Measurements from ENCODE around the gene SMAD4. TPM values are rescaled to one million over a fixed set of nuclear protein-coding genes. Genes with fewer than 3 reads are reported as not detected.
"Not testable (repeated sequence)": the region's sequence is repeated elsewhere in the genome, so short reads cannot be mapped to it uniquely, and the experiment has no call there.

The SMAD4 gene
- total RNA-seq, 1 experiment from 2014 or later = 48.8 TPM

DNA sequence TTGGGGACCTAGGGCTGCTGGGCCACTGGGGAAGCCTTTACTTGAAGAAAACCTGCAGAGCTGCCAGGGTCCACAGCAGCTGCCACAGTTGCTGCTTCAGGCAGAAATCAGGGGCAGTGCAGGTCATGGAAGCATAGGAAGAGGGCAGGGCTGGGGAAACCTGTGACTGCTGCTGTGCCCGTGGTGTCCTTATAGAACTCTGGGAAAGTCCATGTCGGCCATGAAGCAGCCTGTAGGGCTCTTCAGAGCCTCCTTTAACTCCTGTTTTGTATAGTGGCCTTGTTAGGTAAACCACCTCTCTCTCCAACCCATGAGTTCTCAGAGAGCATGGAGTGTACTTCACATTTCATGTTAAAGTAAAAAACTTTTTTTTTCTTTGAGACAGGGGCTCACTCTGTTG is 62.1 kb downstream of the SMAD4 start:
- no peak for DNase-seq
- BruUV-seq (replicated peaks) = no TSS peak

GRCh38 chr18:51092967-51093366 is 63.0 kb downstream of the SMAD4 start:
- DNase-seq; POLR2A ChIA-PET; H3K27me3 ChIP-seq (replicated peaks; ENCODE audit: control insufficient read depth, insufficient read depth, low read length); H3K27ac Mint-ChIP-seq (ENCODE audit: unreplicated experiment); H3K27me3 Mint-ChIP-seq (ENCODE audit: insufficient read depth, unreplicated experiment); H3K36me3 Mint-ChIP-seq (ENCODE audit: insufficient read depth, unreplicated experiment); H3K4me3 Mint-ChIP-seq (ENCODE audit: unreplicated experiment); H3K36me3 ChIP-seq (ENCODE audit: control insufficient read depth, insufficient read depth, low read length); H3K4me3 ChIP-seq (ENCODE audit: low read depth, low read length); H3K9me3 ChIP-seq; H3K4me1 Mint-ChIP-seq (ENCODE audit: low read depth, unreplicated experiment); H3K4me1 ChIP-seq; H3K9me3 Mint-ChIP-seq (ENCODE audit: unreplicated experiment); CTCF ChIA-PET; BruUV-seq (replicated peaks); intact Hi-C loops (cut with micrococcal nuclease; ENCODE audit: unreplicated experiment): not testable (repeated sequence)

More for the DNA sequence above, 62.1 kb downstream of the SMAD4 start:
- no peaks in the 10 kb centered on the region for H3K36me3 ChIP-seq (ENCODE audit: control insufficient read depth, insufficient read depth, low read length)
- POLR2A ChIA-PET = no interaction called here
- CTCF ChIA-PET = no interaction called here
- no peaks in the 10 kb centered on the region for H3K27me3 Mint-ChIP-seq (ENCODE audit: insufficient read depth, unreplicated experiment)
- H3K27me3 ChIP-seq (replicated peaks; ENCODE audit: control insufficient read depth, insufficient read depth, low read length) = no peaks in the 10 kb centered on the region
- no peaks in the 10 kb centered on the region for H3K9me3 Mint-ChIP-seq (ENCODE audit: unreplicated experiment)
- no peaks in the 10 kb centered on the region for H3K4me1 Mint-ChIP-seq (ENCODE audit: low read depth, unreplicated experiment)
- no peak overlapping the region for H3K4me3 Mint-ChIP-seq (ENCODE audit: unreplicated experiment)
- intact Hi-C loops (cut with micrococcal nuclease; ENCODE audit: unreplicated experiment) = no loop called here
- H3K36me3 Mint-ChIP-seq (ENCODE audit: insufficient read depth, unreplicated experiment) = peaks cover 7% of the 10 kb centered on the region
- no peaks in the 10 kb centered on the region for H3K4me1 ChIP-seq
- H3K4me3 ChIP-seq (ENCODE audit: low read depth, low read length) = no peak overlapping the region
- no peak overlapping the region for H3K27ac Mint-ChIP-seq (ENCODE audit: unreplicated experiment)
- no peaks in the 10 kb centered on the region for H3K9me3 ChIP-seq
- no peak for TF ChIP-seq CTCF (IDR thresholded peaks at IDR 0.05; ENCODE audit: insufficient read depth in 1 of 2, low read depth in 1 of 2, low read length in 1 of 2, severe bottlenecking in 1 of 2, unreplicated experiment in 1 of 2)

- ChIA-PET POLR2A (no interaction called here), CTCF (no interaction called here)
- no peaks in the 10 kb centered on the region for H3K4me1 Mint-ChIP-seq (ENCODE audit: low read depth, unreplicated experiment)
- DNase-seq = no peak
- no peak overlapping the region for H3K27ac Mint-ChIP-seq (ENCODE audit: unreplicated experiment)
- BruUV-seq (replicated peaks) = no TSS peak
- H3K27me3 Mint-ChIP-seq (ENCODE audit: insufficient read depth, unreplicated experiment) = no peaks in the 10 kb centered on the region
- Histone ChIP-seq H3K9me3 (no peaks in the 10 kb centered on the region), H3K27me3 (replicated peaks; ENCODE audit: control insufficient read depth, insufficient read depth, low read length) (no peaks in the 10 kb centered on the region), H3K4me3 (ENCODE audit: low read depth, low read length) (no peak overlapping the region), H3K36me3 (ENCODE audit: control insufficient read depth, insufficient read depth, low read length) (no peaks in the 10 kb centered on the region), H3K4me1 (no peaks in the 10 kb centered on the region)
- intact Hi-C loops (cut with micrococcal nuclease; ENCODE audit: unreplicated experiment) = no loop called here
- H3K4me3 Mint-ChIP-seq (ENCODE audit: unreplicated experiment) = no peak overlapping the region
- no peak for TF ChIP-seq CTCF (IDR thresholded peaks at IDR 0.05; ENCODE audit: insufficient read depth in 1 of 2, low read depth in 1 of 2, low read length in 1 of 2, severe bottlenecking in 1 of 2, unreplicated experiment in 1 of 2)
- no peaks in the 10 kb centered on the region for H3K9me3 Mint-ChIP-seq (ENCODE audit: unreplicated experiment)
- no peaks in the 10 kb centered on the region for H3K36me3 Mint-ChIP-seq (ENCODE audit: insufficient read depth, unreplicated experiment)
These were observed 67.2 kb downstream of the SMAD4 start for GRCh38 chr18:51097021-51097822.

Measured in Caco-2 (cell line).